ENCODE measurements around the gene CCDC196. TPM values are rescaled to one million over a fixed set of nuclear protein-coding genes. Genes with fewer than 3 reads are reported as not detected.

The CCDC196 gene
- polyA plus RNA-seq, 1 donor (not counting 4 experiments of a cell fraction or from before 2014, with no cell fraction given), result not detected

DNA sequence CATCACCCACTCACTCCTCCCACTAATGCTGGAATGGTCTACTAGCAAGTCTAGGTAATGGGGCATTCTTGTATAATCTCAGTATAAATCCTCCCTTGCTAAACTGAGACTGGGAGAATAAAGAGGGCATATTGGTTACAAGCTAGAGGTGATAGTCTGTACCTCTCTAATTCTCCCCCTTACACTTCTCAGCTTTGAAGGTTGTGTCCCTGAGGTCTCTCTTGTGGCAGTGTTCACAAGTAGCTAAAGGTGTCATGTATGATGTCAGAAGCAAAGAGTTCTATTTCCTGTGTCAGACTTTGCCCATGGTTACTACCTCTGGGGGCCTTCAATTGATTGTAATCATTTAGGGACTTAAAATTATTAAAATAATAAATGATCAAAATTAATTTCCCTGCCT is 26.6 kb upstream of the CCDC196 start:
- no peaks in the 10 kb centered on the region for H3K4me1 ChIP-seq (ENCODE audit: control insufficient read depth, extremely low read depth, insufficient read depth, low read length)
- dilution Hi-C loops (cut with MboI; ENCODE audit: extremely low pct_ligation_motif_present, low sequenced_read_pairs), result no loop called here
- no peak overlapping the region for H2AFZ ChIP-seq (ENCODE audit: control insufficient read depth, low read length)
- no peaks in the 10 kb centered on the region for H3K9me3 ChIP-seq (ENCODE audit: control insufficient read depth, low read depth, low read length)
- no peaks in the 10 kb centered on the region for H3K36me3 ChIP-seq (ENCODE audit: control insufficient read depth in 2 of 2, extremely low read depth in 1 of 2, insufficient read depth in 2 of 2, low read length in 2 of 2)
- H4K20me1 ChIP-seq (ENCODE audit: control insufficient read depth, extremely low read depth, insufficient read depth, low read length), result no peaks in the 10 kb centered on the region
- H3K4me2 ChIP-seq (ENCODE audit: control insufficient read depth, extremely low read depth, insufficient read depth, low read depth, low read length), result no peak overlapping the region
- DNase-seq (ENCODE audit: low read depth, low spot score) (no peak), FAIRE-seq (no peak)
- TF ChIP-seq EZH2 (IDR thresholded peaks at IDR 0.05; ENCODE audit: low read length), result no peak
- TF ChIP-seq, protein P1, sequence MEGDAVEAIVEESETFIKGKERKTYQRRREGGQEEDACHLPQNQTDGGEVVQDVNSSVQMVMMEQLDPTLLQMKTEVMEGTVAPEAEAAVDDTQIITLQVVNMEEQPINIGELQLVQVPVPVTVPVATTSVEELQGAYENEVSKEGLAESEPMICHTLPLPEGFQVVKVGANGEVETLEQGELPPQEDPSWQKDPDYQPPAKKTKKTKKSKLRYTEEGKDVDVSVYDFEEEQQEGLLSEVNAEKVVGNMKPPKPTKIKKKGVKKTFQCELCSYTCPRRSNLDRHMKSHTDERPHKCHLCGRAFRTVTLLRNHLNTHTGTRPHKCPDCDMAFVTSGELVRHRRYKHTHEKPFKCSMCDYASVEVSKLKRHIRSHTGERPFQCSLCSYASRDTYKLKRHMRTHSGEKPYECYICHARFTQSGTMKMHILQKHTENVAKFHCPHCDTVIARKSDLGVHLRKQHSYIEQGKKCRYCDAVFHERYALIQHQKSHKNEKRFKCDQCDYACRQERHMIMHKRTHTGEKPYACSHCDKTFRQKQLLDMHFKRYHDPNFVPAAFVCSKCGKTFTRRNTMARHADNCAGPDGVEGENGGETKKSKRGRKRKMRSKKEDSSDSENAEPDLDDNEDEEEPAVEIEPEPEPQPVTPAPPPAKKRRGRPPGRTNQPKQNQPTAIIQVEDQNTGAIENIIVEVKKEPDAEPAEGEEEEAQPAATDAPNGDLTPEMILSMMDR (optimal IDR thresholded peaks at IDR 0.05 in 1 of 3, IDR thresholded peaks at IDR 0.05 in 1 of 3, conservative IDR thresholded peaks at IDR 0.05 in 1 of 3; ENCODE audit: extremely low read depth in 1 of 3, insufficient read depth in 2 of 3, low read length in 3 of 3), result no peak
- H3K27ac ChIP-seq (ENCODE audit: control insufficient read depth, insufficient read depth, low read length), result no peak overlapping the region
- no peaks in the 10 kb centered on the region for H3K27me3 ChIP-seq (ENCODE audit: control insufficient read depth, extremely low read depth, insufficient read depth, low read length)
- H3K9me1 ChIP-seq (ENCODE audit: control insufficient read depth, extremely low read depth, insufficient read depth, low read length), result no peaks in the 10 kb centered on the region
- no peak overlapping the region for H3K4me3 ChIP-seq (ENCODE audit: control insufficient read depth in 2 of 3, extremely low read depth in 1 of 3, insufficient read depth in 2 of 3, low read depth in 1 of 3, low read length in 3 of 3)
- no peaks in the 10 kb centered on the region for H3K79me2 ChIP-seq (ENCODE audit: control insufficient read depth, insufficient read depth, low read length)
- no peak overlapping the region for H3K9ac ChIP-seq (ENCODE audit: control insufficient read depth, extremely low read depth, insufficient read depth, low read length)

DNA sequence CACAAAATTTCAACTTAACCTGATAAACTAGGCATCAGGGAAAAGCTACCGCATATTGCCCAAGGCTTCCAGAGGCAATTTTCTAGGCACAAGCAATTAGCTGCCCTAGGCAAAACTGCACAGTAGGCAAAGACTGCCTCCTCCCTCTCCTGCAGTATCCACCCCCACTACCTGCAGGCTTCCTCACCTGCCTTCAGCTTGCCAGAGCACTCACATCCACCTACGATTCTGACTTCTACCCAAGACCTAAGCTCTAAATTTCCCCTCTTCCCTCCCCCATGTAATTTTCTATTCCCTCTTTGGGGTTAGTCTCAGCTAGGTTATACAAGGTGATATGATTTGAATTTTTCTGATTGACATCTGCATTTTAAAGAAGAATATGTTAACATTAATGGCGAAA is 21.9 kb upstream of the CCDC196 start:
- no peak overlapping the region for H3K4me3 ChIP-seq (ENCODE audit: control insufficient read depth in 2 of 3, extremely low read depth in 1 of 3, insufficient read depth in 2 of 3, low read depth in 1 of 3, low read length in 3 of 3)
- no peak overlapping the region for H3K4me2 ChIP-seq (ENCODE audit: control insufficient read depth, extremely low read depth, insufficient read depth, low read depth, low read length)
- no peaks in the 10 kb centered on the region for H3K9me3 ChIP-seq (ENCODE audit: control insufficient read depth, low read depth, low read length)
- no peaks in the 10 kb centered on the region for H3K9me1 ChIP-seq (ENCODE audit: control insufficient read depth, extremely low read depth, insufficient read depth, low read length)
- no peaks in the 10 kb centered on the region for H3K27me3 ChIP-seq (ENCODE audit: control insufficient read depth, extremely low read depth, insufficient read depth, low read length)
- TF ChIP-seq, protein P1 (optimal IDR thresholded peaks at IDR 0.05 in 1 of 3, IDR thresholded peaks at IDR 0.05 in 1 of 3, conservative IDR thresholded peaks at IDR 0.05 in 1 of 3; ENCODE audit: extremely low read depth in 1 of 3, insufficient read depth in 2 of 3, low read length in 3 of 3), result no peak
- no peak for TF ChIP-seq EZH2 (IDR thresholded peaks at IDR 0.05; ENCODE audit: low read length)
- FAIRE-seq (no peak), DNase-seq (ENCODE audit: low read depth, low spot score) (no peak)
- no peaks in the 10 kb centered on the region for H4K20me1 ChIP-seq (ENCODE audit: control insufficient read depth, extremely low read depth, insufficient read depth, low read length)
- H3K27ac ChIP-seq (ENCODE audit: control insufficient read depth, insufficient read depth, low read length), result no peak overlapping the region
- dilution Hi-C loops (cut with MboI; ENCODE audit: extremely low pct_ligation_motif_present, low sequenced_read_pairs), result no loop called here
- no peaks in the 10 kb centered on the region for H3K4me1 ChIP-seq (ENCODE audit: control insufficient read depth, extremely low read depth, insufficient read depth, low read length)
- no peaks in the 10 kb centered on the region for H3K79me2 ChIP-seq (ENCODE audit: control insufficient read depth, insufficient read depth, low read length)
- H3K9ac ChIP-seq (ENCODE audit: control insufficient read depth, extremely low read depth, insufficient read depth, low read length), result no peak overlapping the region
- no peak overlapping the region for H2AFZ ChIP-seq (ENCODE audit: control insufficient read depth, low read length)
- no peaks in the 10 kb centered on the region for H3K36me3 ChIP-seq (ENCODE audit: control insufficient read depth in 2 of 2, extremely low read depth in 1 of 2, insufficient read depth in 2 of 2, low read length in 2 of 2)

All from keratinocyte (primary cell).